ENCODE results near the gene SLC25A26. TPM values are rescaled to one million over a fixed set of nuclear protein-coding genes. Genes with fewer than 3 reads are reported as not detected.
A peak's percentile ranks its signal among the peaks of the same experiment; 100 is the strongest.

The SLC25A26 gene, protein sequence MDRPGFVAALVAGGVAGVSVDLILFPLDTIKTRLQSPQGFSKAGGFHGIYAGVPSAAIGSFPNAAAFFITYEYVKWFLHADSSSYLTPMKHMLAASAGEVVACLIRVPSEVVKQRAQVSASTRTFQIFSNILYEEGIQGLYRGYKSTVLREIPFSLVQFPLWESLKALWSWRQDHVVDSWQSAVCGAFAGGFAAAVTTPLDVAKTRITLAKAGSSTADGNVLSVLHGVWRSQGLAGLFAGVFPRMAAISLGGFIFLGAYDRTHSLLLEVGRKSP
- 18.9 TPM for total RNA-seq (ENCODE audit: unreplicated experiment)
- long read RNA-seq, transcript SLC25A26-201 (9 exons, 1,023 nt): major isoform, 5 of 18 reads
- long read RNA-seq, partial matches to known transcripts: 10 of 18 reads
- long read RNA-seq, other reads (novel, unspliced or antisense): 3 of 18 reads

DNA sequence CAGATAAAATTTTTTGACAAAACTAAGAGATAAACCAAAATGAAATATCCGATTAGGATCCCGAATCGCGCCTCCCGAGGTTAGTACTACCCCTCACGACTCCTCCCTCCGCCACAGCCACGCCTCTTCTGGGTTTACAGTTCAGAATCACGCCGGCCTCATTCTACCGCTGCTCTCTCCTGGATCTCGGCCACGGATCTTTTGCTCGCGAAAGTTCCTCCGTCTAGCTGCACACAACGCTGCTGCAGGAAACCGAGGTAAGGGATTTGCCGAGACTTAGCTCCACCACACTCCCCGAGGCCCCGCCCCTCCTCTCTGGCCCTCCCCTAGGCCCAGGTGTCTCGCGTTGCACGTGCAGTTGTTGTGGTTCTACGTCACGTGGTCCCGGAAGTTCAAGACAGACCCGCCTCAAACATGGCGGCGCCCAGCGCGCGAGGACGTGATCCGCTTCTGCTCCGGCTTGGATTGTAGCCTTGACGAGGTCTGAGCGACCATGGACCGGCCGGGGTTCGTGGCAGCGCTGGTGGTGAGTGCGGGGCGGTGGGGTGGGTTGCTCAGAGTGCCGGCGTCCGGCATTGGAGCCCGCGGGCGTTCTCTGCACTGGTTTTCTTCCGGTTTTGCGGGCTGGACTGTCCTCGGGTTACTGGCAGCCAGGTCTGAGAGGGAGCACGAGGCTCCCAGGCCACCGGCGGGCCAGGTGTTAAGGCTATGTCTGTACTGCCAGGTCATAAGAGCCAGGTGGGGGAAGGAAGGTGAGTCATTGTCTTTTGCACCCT lies at the start of gene SLC25A26:
Gene SLC25A26, plus strand, starts transcription at position 400 of the 776 bp plus-strand sequence. Its CDS starts 94 bp downstream, at position 494.
- Mint-ChIP-seq H3K4me1 (ENCODE audit: unreplicated experiment) (peaks cover 17% of the 10 kb centered on the region), H3K27me3 (ENCODE audit: unreplicated experiment) (peaks cover 6% of the 10 kb centered on the region), H3K27ac (ENCODE audit: unreplicated experiment) (peak within 1 kb of the TSS; percentile 94), H3K36me3 (ENCODE audit: low read depth, unreplicated experiment) (no peaks in the 10 kb centered on the region), H3K9me3 (ENCODE audit: unreplicated experiment) (no peaks in the 10 kb centered on the region), H3K4me3 (ENCODE audit: unreplicated experiment) (peak within 1 kb of the TSS; percentile 99)
- DNase-seq (ENCODE audit: low spot score): peak; percentile 92
- TF ChIP-seq, protein P1, sequence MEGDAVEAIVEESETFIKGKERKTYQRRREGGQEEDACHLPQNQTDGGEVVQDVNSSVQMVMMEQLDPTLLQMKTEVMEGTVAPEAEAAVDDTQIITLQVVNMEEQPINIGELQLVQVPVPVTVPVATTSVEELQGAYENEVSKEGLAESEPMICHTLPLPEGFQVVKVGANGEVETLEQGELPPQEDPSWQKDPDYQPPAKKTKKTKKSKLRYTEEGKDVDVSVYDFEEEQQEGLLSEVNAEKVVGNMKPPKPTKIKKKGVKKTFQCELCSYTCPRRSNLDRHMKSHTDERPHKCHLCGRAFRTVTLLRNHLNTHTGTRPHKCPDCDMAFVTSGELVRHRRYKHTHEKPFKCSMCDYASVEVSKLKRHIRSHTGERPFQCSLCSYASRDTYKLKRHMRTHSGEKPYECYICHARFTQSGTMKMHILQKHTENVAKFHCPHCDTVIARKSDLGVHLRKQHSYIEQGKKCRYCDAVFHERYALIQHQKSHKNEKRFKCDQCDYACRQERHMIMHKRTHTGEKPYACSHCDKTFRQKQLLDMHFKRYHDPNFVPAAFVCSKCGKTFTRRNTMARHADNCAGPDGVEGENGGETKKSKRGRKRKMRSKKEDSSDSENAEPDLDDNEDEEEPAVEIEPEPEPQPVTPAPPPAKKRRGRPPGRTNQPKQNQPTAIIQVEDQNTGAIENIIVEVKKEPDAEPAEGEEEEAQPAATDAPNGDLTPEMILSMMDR (IDR thresholded peaks at IDR 0.05; ENCODE audit: unreplicated experiment): no peak

DNA sequence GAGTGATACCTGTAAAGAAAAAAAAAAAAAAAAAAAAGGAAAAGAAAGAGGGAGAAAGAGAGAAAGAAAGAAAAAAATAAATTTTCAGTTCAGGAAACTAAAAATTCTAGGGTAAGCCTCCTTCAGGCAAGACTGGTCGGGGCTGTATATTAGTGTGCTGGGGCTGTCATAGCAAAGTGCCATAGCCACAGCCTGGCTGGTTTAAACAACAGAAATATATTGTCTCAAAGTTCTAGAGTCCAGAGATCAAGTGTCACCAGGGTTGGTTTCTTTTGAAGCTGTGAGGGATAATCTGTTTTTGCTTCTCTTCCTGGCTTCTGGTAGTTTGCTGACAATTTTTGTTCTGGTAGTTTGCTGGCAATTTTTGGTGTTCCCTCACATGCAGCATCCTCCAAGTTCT lies 48.4 kb upstream of the SLC25A26 start:
- TF ChIP-seq, protein P1 (IDR thresholded peaks at IDR 0.05; ENCODE audit: unreplicated experiment): no peak
- Mint-ChIP-seq H3K36me3 (ENCODE audit: low read depth, unreplicated experiment) (no peaks in the 10 kb centered on the region), H3K27ac (ENCODE audit: unreplicated experiment) (no peak overlapping the region), H3K27me3 (ENCODE audit: unreplicated experiment) (peaks cover 1% of the 10 kb centered on the region), H3K9me3 (ENCODE audit: unreplicated experiment) (no peaks in the 10 kb centered on the region), H3K4me1 (ENCODE audit: unreplicated experiment) (no peaks in the 10 kb centered on the region), H3K4me3 (ENCODE audit: unreplicated experiment) (no peak overlapping the region)
- no peak for DNase-seq (ENCODE audit: low spot score)

DNA sequence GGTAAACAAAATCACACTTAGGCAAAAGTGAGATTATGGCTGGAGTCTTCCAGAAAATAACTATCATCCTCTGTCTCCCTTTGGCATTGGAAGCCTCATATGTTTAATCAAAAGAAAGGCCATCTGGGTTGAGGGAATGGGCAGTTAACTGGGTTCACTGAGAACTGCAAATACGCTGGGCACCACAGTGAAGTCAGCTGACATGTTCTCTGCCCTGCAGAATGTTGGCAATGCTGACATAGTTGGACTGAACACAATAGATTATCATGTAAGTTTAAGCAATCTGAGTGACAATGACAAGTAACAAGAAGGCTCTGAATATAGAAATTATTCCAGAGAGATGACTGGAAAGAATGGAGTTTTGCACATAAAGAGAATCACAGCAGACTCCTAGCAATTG lies 43.8 kb upstream of the SLC25A26 start:
- no peaks in the 10 kb centered on the region for H3K36me3 Mint-ChIP-seq (ENCODE audit: low read depth, unreplicated experiment)

DNA sequence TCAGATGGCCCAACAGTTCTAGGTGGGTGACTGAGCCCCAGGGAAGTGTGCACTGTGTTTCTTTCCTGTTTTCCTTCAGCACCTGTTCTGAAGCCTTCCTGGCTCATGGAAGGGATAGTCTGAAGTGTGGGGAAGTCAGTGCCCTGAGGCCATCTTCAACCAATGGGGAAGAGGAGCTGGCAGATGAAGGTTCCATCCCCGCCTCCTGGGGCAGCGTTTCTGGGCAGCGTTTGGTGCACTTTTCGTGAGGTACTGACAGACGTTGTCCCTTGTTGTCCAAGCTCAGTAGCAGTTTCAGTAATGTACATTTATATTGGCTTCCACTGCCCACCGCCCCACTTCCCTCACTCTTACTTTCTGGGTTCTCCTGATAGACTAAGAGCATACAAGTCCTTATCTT lies 42.6 kb upstream of the SLC25A26 start:
- TF ChIP-seq, protein P1 (IDR thresholded peaks at IDR 0.05; ENCODE audit: unreplicated experiment): no peak
- Mint-ChIP-seq H3K9me3 (ENCODE audit: unreplicated experiment) (no peaks in the 10 kb centered on the region), H3K27ac (ENCODE audit: unreplicated experiment) (no peak overlapping the region), H3K4me1 (ENCODE audit: unreplicated experiment) (no peaks in the 10 kb centered on the region), H3K27me3 (ENCODE audit: unreplicated experiment) (peaks cover 1% of the 10 kb centered on the region), H3K36me3 (ENCODE audit: low read depth, unreplicated experiment) (no peaks in the 10 kb centered on the region), H3K4me3 (ENCODE audit: unreplicated experiment) (no peak overlapping the region)
- no peak for DNase-seq (ENCODE audit: low spot score)

More for the DNA sequence above, 43.8 kb upstream of the SLC25A26 start:
- TF ChIP-seq, protein P1 (IDR thresholded peaks at IDR 0.05; ENCODE audit: unreplicated experiment): no peak
- Mint-ChIP-seq H3K27ac (ENCODE audit: unreplicated experiment) (no peak overlapping the region), H3K9me3 (ENCODE audit: unreplicated experiment) (no peaks in the 10 kb centered on the region), H3K4me1 (ENCODE audit: unreplicated experiment) (no peaks in the 10 kb centered on the region), H3K27me3 (ENCODE audit: unreplicated experiment) (peaks cover 1% of the 10 kb centered on the region), H3K4me3 (ENCODE audit: unreplicated experiment) (no peak overlapping the region)
- no peak for DNase-seq (ENCODE audit: low spot score)

Measured in endothelial cell (in vitro differentiated cells).